Vagina (tissue), 2 donors: ENCODE results near the gene PACS1. TPM values are rescaled to one million over a fixed set of nuclear protein-coding genes. Genes with fewer than 3 reads are reported as not detected.
A peak's percentile ranks its signal among the peaks of the same experiment; 100 is the strongest.

Experiments used
- DNase-seq, 2 donors: peaks; one replicate each; pipeline ENCODE4 v3.0.0-alpha.2; 2017; ENCODE audit errors: extremely low spot score in 2 of 2
- H3K27ac ChIP-seq: fragments of 200-600 bp; sonication (generic); one replicate; pipeline ENCODE4 v1.5.1; 2019
- H3K27me3 ChIP-seq: fragments of 200-600 bp; sonication (generic); one replicate; pipeline ENCODE4 v1.5.1; 2019
- H3K36me3 ChIP-seq, 2 donors: fragments of 200-600 bp; sonication (generic); one replicate each; pipeline ENCODE4 v1.5.1; 2017 to 2019
- H3K4me1 ChIP-seq: fragments of 200-600 bp; sonication (generic); one replicate; pipeline ENCODE4 v1.5.1; 2019
- H3K4me3 ChIP-seq, 2 donors: fragments of 200-600 bp; sonication (generic); 1 replicate in 1 of 2; 2 replicates in 1 of 2; pipeline ENCODE4 v1.5.1; 2016 to 2019
- H3K9me3 ChIP-seq: fragments of 200-600 bp; sonication (generic); one replicate; pipeline ENCODE4 v1.5.1; 2019
- POLR2A ChIP-seq, 2 donors: fragments of 450-650 bp; IDR thresholded peaks; one replicate each; pipeline ENCODE4 v1.6.1; 2017; ENCODE audit warnings: antibody characterized with exemption in 2 of 2, mild to moderate bottlenecking in 2 of 2, moderate library complexity in 2 of 2
- POLR2AphosphoS5 ChIP-seq, 2 donors: sonication (generic); formaldehyde crosslinking; IDR thresholded peaks; one replicate each; pipeline ENCODE4 v1.9.0; 2017; ENCODE audit warnings: antibody characterized with exemption in 2 of 2, mild to moderate bottlenecking in 2 of 2, low read depth in 1 of 2; ENCODE audit not compliant: insufficient read depth in 1 of 2
- intact Hi-C: fragments of 100-400 bp; cut with DNase I; formaldehyde crosslinking; loops from one replicate; pipeline ENCODE4 v1.15.1; 2023
- total RNA-seq: library from RNA; depleted of rRNA; stranded (reverse); fragments of >200 nt; gene quantifications from one replicate; pipeline ENCODE4 v1.2.3, GENCODE V29; 2016
- TF ChIP-seq, protein P1 (sequence below), 3 experiments: fragments of 450-650 bp in 2 of 3; fragments of 200-600 bp in 1 of 3; sonication (generic) in 1 of 3; IDR thresholded peaks; one replicate each; pipeline ENCODE4 v1.5.1; 2017 to 2019; ENCODE audit warnings: antibody characterized with exemption in 3 of 3, mild to moderate bottlenecking in 2 of 3, moderate library complexity in 2 of 3

Gene PACS1
- total RNA-seq, 1 donor from 2014 or later: 66.0 TPM

GRCh38 chr11:66211100-66211499, 141.0 kb downstream of the PACS1 start:
- Histone ChIP-seq H3K27me3 (no peaks in the 10 kb centered on the region), H3K4me3 (no peak overlapping the region), H3K27ac (no peak overlapping the region), H3K36me3 (peaks cover 1 to 15% of the 10 kb centered on the region in 2 donors), H3K4me1 (no peaks in the 10 kb centered on the region), H3K9me3 (no peaks in the 10 kb centered on the region)
- DNase-seq: no peak
- TF ChIP-seq POLR2A (IDR thresholded peaks at IDR 0.05) (no peak), POLR2AphosphoS5 (IDR thresholded peaks at IDR 0.05; ENCODE audit: insufficient read depth in 1 of 2, low read depth in 1 of 2) (no peak)
- intact Hi-C loops: no loop called here

GRCh38 chr11:66216911-66217310, 146.8 kb downstream of the PACS1 start:
- Histone ChIP-seq H3K4me1 (no peaks in the 10 kb centered on the region), H3K27ac (no peak overlapping the region), H3K27me3 (no peaks in the 10 kb centered on the region), H3K9me3 (no peaks in the 10 kb centered on the region), H3K36me3 (peaks cover 4 to 40% of the 10 kb centered on the region in 2 donors), H3K4me3 (no peak overlapping the region)
- no peak for TF ChIP-seq POLR2AphosphoS5 (IDR thresholded peaks at IDR 0.05; ENCODE audit: insufficient read depth in 1 of 2, low read depth in 1 of 2)
- no peak for TF ChIP-seq POLR2A (IDR thresholded peaks at IDR 0.05)
- TF ChIP-seq, protein P1, sequence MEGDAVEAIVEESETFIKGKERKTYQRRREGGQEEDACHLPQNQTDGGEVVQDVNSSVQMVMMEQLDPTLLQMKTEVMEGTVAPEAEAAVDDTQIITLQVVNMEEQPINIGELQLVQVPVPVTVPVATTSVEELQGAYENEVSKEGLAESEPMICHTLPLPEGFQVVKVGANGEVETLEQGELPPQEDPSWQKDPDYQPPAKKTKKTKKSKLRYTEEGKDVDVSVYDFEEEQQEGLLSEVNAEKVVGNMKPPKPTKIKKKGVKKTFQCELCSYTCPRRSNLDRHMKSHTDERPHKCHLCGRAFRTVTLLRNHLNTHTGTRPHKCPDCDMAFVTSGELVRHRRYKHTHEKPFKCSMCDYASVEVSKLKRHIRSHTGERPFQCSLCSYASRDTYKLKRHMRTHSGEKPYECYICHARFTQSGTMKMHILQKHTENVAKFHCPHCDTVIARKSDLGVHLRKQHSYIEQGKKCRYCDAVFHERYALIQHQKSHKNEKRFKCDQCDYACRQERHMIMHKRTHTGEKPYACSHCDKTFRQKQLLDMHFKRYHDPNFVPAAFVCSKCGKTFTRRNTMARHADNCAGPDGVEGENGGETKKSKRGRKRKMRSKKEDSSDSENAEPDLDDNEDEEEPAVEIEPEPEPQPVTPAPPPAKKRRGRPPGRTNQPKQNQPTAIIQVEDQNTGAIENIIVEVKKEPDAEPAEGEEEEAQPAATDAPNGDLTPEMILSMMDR (IDR thresholded peaks at IDR 0.05): no peak
- intact Hi-C loops: no loop called here
- DNase-seq: peak in 1 of 2 donors; percentile 62

DNA sequence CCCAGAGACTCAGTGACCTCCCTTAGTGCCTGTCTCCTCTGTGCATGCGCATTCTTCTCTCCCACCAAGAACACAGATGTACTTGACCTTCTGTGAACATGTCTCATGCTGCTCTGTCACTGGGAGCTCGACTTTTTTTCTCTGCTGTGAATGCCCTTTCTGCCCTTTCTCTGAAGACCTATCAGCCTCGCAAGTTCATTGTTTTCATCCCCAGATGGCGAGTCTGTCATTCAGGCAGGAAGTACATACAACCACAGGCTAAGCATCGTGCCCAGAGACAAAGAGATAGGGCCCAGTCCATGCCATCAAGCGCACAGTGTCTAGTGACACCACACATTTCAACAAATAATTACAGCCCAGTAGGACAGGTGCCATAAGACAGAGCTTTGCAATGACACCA, 148.0 kb downstream of the PACS1 start:
- DNase-seq: peak in 1 of 2 donors; percentile 34
- no peaks in the 10 kb centered on the region for H3K9me3 ChIP-seq
- TF ChIP-seq, protein P1 (IDR thresholded peaks at IDR 0.05): no peak
- TF ChIP-seq POLR2AphosphoS5 (IDR thresholded peaks at IDR 0.05; ENCODE audit: insufficient read depth in 1 of 2, low read depth in 1 of 2): no peak
- TF ChIP-seq POLR2A (IDR thresholded peaks at IDR 0.05): no peak
- H3K4me3 ChIP-seq: no peak overlapping the region
- H3K27ac ChIP-seq: no peak overlapping the region
- intact Hi-C loops: no loop called here
- peaks cover 4 to 40% of the 10 kb centered on the region in 2 donors for H3K36me3 ChIP-seq
- no peaks in the 10 kb centered on the region for H3K27me3 ChIP-seq
- no peaks in the 10 kb centered on the region for H3K4me1 ChIP-seq

DNA sequence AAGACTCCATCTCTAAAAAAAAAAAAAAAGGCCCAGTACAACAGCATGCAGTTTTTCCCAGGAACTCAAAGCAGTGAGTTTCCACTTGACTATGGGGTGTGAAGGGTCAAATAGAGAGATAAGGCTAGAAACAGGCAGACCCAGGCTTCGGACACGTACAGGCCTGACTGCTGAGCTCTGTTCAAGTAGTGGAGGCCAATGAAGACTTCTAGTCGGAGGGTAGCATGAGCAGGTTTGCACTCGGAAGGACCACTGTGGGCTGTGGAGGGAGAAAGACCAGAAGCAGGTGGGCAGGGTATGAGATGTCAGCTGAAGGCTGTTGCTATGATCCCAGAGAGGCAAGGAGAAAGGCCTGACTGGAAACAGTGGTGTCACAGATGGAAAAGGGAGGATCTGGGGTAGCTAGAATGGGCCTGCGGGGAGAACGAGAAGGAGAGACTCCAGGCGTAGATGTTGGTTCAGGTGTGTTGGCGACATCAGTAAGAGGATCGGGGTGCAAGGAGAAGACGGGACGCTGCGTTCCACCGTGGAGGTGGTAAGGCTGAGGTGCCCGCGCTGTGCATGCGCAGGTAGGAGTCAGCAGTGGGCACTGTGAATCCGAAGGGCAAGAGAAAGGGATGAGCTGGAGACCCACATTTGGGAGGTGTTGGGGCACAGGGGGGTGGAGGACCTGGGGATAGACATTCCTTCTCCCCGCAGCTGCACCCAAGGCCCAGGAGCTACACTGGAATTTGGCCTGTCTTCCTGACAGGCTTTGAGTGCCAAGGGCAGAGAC, 149.0 kb downstream of the PACS1 start:
- Histone ChIP-seq H3K4me3 (no peak overlapping the region), H3K4me1 (no peaks in the 10 kb centered on the region), H3K27me3 (no peaks in the 10 kb centered on the region), H3K36me3 (peaks cover 4 to 40% of the 10 kb centered on the region in 2 donors), H3K27ac (no peak overlapping the region), H3K9me3 (no peaks in the 10 kb centered on the region)
- intact Hi-C loops: no loop called here
- TF ChIP-seq POLR2AphosphoS5 (IDR thresholded peaks at IDR 0.05; ENCODE audit: insufficient read depth in 1 of 2, low read depth in 1 of 2) (no peak), POLR2A (IDR thresholded peaks at IDR 0.05) (no peak)
- TF ChIP-seq, protein P1 (IDR thresholded peaks at IDR 0.05): no peak
- peak in 1 of 2 donors; percentile 49 for DNase-seq

DNA sequence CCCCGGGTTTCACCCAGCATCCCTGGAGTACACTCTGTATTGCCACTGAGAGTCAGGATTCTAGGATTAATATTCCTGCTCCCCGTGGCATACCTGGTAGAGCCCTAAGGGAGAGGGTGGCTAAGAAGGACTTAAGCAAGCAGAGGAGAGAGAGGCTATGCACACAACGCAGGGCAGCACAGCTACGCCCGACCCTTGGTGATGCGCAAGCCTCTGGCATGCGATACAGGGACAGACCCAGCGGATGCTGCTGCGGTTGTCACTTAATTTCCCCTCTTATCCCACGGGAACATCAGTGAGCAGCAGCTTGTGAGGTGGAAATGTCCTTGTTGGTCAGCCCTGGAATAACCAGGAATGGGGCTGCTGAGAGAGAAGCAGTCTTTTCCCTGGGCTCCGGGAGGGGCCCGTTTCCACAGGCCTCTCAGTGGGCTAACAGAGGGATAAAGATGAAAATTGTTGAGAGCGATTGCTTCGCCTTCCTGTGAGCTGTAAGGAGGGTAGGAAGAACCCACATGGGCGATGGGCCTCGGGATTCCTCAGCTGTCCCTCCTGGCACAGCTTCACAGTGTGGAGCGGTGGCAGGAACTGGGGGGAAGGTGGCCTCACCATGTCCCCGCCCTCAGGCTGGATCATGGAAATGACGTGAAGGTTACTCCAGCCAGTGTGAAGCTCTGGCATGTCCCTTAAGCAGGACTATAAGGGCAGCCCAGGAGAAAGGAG, 149.9 kb downstream of the PACS1 start:
- peak; percentile 61 to 64 for DNase-seq
- no peaks in the 10 kb centered on the region for H3K27me3 ChIP-seq

More for the DNA sequence above, 149.9 kb downstream of the PACS1 start:
- Histone ChIP-seq H3K4me3 (no peak overlapping the region), H3K4me1 (no peaks in the 10 kb centered on the region), H3K9me3 (no peaks in the 10 kb centered on the region), H3K36me3 (peaks cover 4 to 37% of the 10 kb centered on the region in 2 donors), H3K27ac (no peak overlapping the region)
- TF ChIP-seq POLR2AphosphoS5 (IDR thresholded peaks at IDR 0.05; ENCODE audit: insufficient read depth in 1 of 2, low read depth in 1 of 2): no peak
- TF ChIP-seq, protein P1 (IDR thresholded peaks at IDR 0.05): no peak
- no peak for TF ChIP-seq POLR2A (IDR thresholded peaks at IDR 0.05)
- intact Hi-C loops: loop anchor here (10.0 kb wide), 1 partner anchor 65 kb away; the partner anchor contains the start of gene YIF1A
